K562 (cell line): ENCODE results near the gene THADA. TPM values are rescaled to one million over a fixed set of nuclear protein-coding genes. Genes with fewer than 3 reads are reported as not detected.

Experiments
- ATAC-seq: fragments of 200-7000 bp; cut with Tn5 transposase; 3 replicates; pipeline ENCODE4 v1.9.1; 2020; ENCODE audit warnings: moderate library complexity
- BruUV-seq: library from RNA; stranded (reverse); fragments of 400-500 nt; replicated peaks from 2 replicates; lab custom pipeline; 2021; lab: Mats Ljungman, UMichigan
- CTCF ChIA-PET: fragments of 300-600 bp; formaldehyde crosslinking; extraction: SDS; loops from one replicate; lab custom pipeline; 2021; ENCODE audit warnings: low intra/inter-chr PET ratio; lab: Yijun Ruan, JAX
- POLR2A ChIA-PET: fragments of 300-600, 350-650 bp; sonication (Branson Sonifier 250); formaldehyde crosslinking; extraction: SDS; loops from one replicate; lab custom pipeline; 2021; ENCODE audit warnings: antibody characterized with exemption, inconsistent platforms; lab: Yijun Ruan, JAX
- DNase-seq, 4 experiments: peaks; one replicate each; pipeline versions ENCODE4 v3.0.0 to v3.0.0-alpha.2; 2011 to 2018; ENCODE audit warnings: low spot score in 3 of 4, mixed read lengths in 3 of 4; ENCODE audit errors: extremely low read depth in 1 of 4
- FAIRE-seq: peaks from 2 replicates; lab custom pipeline; 2011; peaks lifted over from hg19 to GRCh38; lab: Jason Lieb, UNC
- H2AFZ ChIP-seq: 2 replicates; pipeline ENCODE4 v1.6.0; 2011; ENCODE audit warnings: low read depth, low read length, control low read depth, inconsistent platforms
- H3K27ac ChIP-seq: fragments of 200-600 bp; 3 replicates; pipeline ENCODE4 v1.8.0; 2011; ENCODE audit warnings: low read depth, mild to moderate bottlenecking, control low read depth, inconsistent platforms, low read length, moderate library complexity, mixed read lengths; ENCODE audit errors: extremely low read depth
- H3K27me3 ChIP-seq, 2 experiments: fragments of 300-600 bp in 1 of 2; 2 replicates in 1 of 2; 3 replicates in 1 of 2; pipeline versions ENCODE4 v1.6.0 to v1.8.0; 2011; ENCODE audit warnings: inconsistent platforms in 2 of 2, low read length in 2 of 2, mild to moderate bottlenecking in 1 of 2, mixed read lengths in 1 of 2, moderate library complexity in 1 of 2; ENCODE audit not compliant: control insufficient read depth in 2 of 2, insufficient read depth in 2 of 2
- H3K36me3 ChIP-seq: fragments of 300-600 bp; 3 replicates; pipeline ENCODE4 v1.8.0; 2011; ENCODE audit warnings: mild to moderate bottlenecking, low read length, inconsistent platforms; ENCODE audit not compliant: control insufficient read depth, insufficient read depth
- H3K4me1 ChIP-seq, 2 experiments: fragments of 200-600 bp in 1 of 2; replicated peaks in 1 of 2; 2 replicates in 1 of 2; 3 replicates in 1 of 2; pipeline versions ENCODE4 v1.5.1 to v1.8.0; 2011; ENCODE audit warnings: inconsistent platforms in 2 of 2, low read length in 2 of 2, mild to moderate bottlenecking in 1 of 2, mixed read lengths in 1 of 2, moderate library complexity in 1 of 2; ENCODE audit not compliant: control insufficient read depth in 2 of 2, insufficient read depth in 2 of 2
- H3K4me2 ChIP-seq: 2 replicates; pipeline ENCODE4 v1.6.1; 2011; ENCODE audit warnings: low read length, control low read depth, inconsistent platforms, mixed read lengths; ENCODE audit not compliant: insufficient read depth
- H3K4me3 ChIP-seq: fragments of 200-600 bp; sonication (generic), shearing (Covaris generic); 2 replicates; pipeline ENCODE4 v1.5.1; 2016; ENCODE audit warnings: control low read depth, inconsistent platforms
- H3K79me2 ChIP-seq: fragments of 200-600 bp; 3 replicates; pipeline ENCODE4 v1.8.0; 2011; ENCODE audit warnings: low read length, inconsistent platforms; ENCODE audit not compliant: control insufficient read depth, insufficient read depth
- H3K9ac ChIP-seq, 2 experiments: 2 replicates each; pipeline versions ENCODE4 v1.6.0 to v1.6.1; 2011; ENCODE audit warnings: low read depth in 2 of 2, low read length in 2 of 2, control low read depth in 1 of 2, inconsistent platforms in 1 of 2, mild to moderate bottlenecking in 1 of 2, mixed read lengths in 1 of 2; ENCODE audit not compliant: insufficient read depth in 1 of 2
- H3K9me1 ChIP-seq: one replicate; pipeline ENCODE4 v1.6.0; 2011; ENCODE audit warnings: inconsistent platforms, mild to moderate bottlenecking, low read length, moderate library complexity; ENCODE audit not compliant: control insufficient read depth, insufficient read depth
- H3K9me3 ChIP-seq: replicated peaks from 2 replicates; pipeline ENCODE4 v1.5.1; 2011; ENCODE audit warnings: low read depth, low read length, inconsistent platforms; ENCODE audit not compliant: control insufficient read depth, insufficient read depth
- H4K20me1 ChIP-seq: replicated peaks from 2 replicates; pipeline ENCODE4 v1.6.1; 2011; ENCODE audit warnings: low read length, inconsistent platforms, mixed read lengths; ENCODE audit not compliant: control insufficient read depth, insufficient read depth
- FOXJ2 ChIP-seq: fragments of 200-800 bp; sonication (Bioruptor generic); IDR thresholded peaks from 2 replicates; pipeline ENCODE4 v1.6.1; 2016; ENCODE audit warnings: missing genetic modification characterization, missing compliant biosample characterization
- MEIS2 ChIP-seq: fragments of 450-650 bp; IDR thresholded peaks from 2 replicates; pipeline ENCODE4 v1.6.1; 2014; ENCODE audit warnings: mild to moderate bottlenecking; ENCODE audit not compliant: partially characterized antibody
- REST ChIP-seq, 2 experiments: fragments of 450-650 bp; formaldehyde crosslinking in 1 of 2; IDR thresholded peaks; 2 replicates each; pipeline versions ENCODE4 v1.4.0 to v1.6.1; 2014 to 2020; ENCODE audit warnings: mild to moderate bottlenecking in 2 of 2, borderline replicate concordance in 1 of 2, low read depth in 1 of 2
- ZNF764 ChIP-seq: fragments of 250-450 bp; sonication (Bioruptor Pico); IDR thresholded peaks from 2 replicates; pipeline ENCODE4 v1.4.0; 2020; ENCODE audit warnings: low read depth, mild to moderate bottlenecking, moderate library complexity
- WGBS: fragments of 100-300 bp; shearing (Covaris generic); methylation state at CpG from one replicate; pipeline ENCODE4 v1.1.6; 2016; ENCODE audit warnings: low coverage, mixed read lengths; ENCODE audit not compliant: insufficient coverage; ENCODE audit errors: missing lambda C conversion rate; 5-methylcytosine and 5-hydroxymethylcytosine counted together
- in situ Hi-C: fragments of 300-500 bp; cut with MboI; formaldehyde crosslinking; loops from 4 replicates; pipeline ENCODE4 v1.15.0; 2018; ENCODE audit warnings: inconsistent platforms, mixed read lengths
- intact Hi-C: fragments of 100-400 bp; cut with micrococcal nuclease; formaldehyde crosslinking; loops from 2 replicates; pipeline ENCODE4 v1.14.2; 2022
- polyA plus RNA-seq, 8 experiments: library from polyadenylated mRNA; depleted of rRNA in 4 of 8; stranded (reverse) in 5 of 8; unstranded in 3 of 8; fragments of >200 nt; fragmentation: Nextera tagmentation in 2 of 8; fragmentation: Illumina TruSeq in 1 of 8; extraction: Ambion mirVana in 2 of 8; extraction: Trizol in 1 of 8; gene quantifications; 2 replicates each; pipeline versions ENCODE4 v1.2.1 to v1.2.3, GENCODE V29; 2011 to 2014; ENCODE audit warnings: inconsistent platforms in 1 of 8, missing spikeins in 1 of 8
- total RNA-seq, 7 experiments: library from RNA; depleted of rRNA in 6 of 7; stranded (reverse); fragments of >200 nt in 6 of 7; fragmentation: Illumina TruSeq in 2 of 7; extraction: Trizol in 2 of 7; gene quantifications; 2 replicates each; pipeline versions ENCODE4 v1.2.1 to v1.2.3, GENCODE V29; 2011 to 2021; ENCODE audit warnings: low replicate concordance in 1 of 7

The THADA gene
- total and polyA plus RNA-seq, 9 of the 15 experiments (the other 6 are each of a cell fraction or from before 2014, with no cell fraction given), result 17.8 to 34.7 (median 31.9) TPM

- Histone ChIP-seq H3K79me2 (no peaks in the 10 kb centered on the region), H3K27ac (no peak overlapping the region), H3K9me3 (no peaks in the 10 kb centered on the region), H3K9me1 (no peaks in the 10 kb centered on the region), H3K4me3 (no peak overlapping the region), H3K4me2 (no peak overlapping the region)
- CTCF ChIA-PET, result no interaction called here
- no TSS peak for BruUV-seq
- TF ChIP-seq ZNF764 (CRISPR knock-in tag), result no peak
- TF ChIP-seq REST (IDR thresholded peaks at IDR 0.05; ENCODE audit: borderline replicate concordance), result no peak
- no peak for TF ChIP-seq REST (CRISPR knock-in tag; IDR thresholded peaks at IDR 0.05; ENCODE audit: low read depth)
- no peak for TF ChIP-seq FOXJ2 (tag)
- no peak for TF ChIP-seq MEIS2
- TF ChIP-seq, all 486 proteins: peak for 0
- no peak for DNase-seq
- H4K20me1 ChIP-seq, result 0 out of 2 replicates have a peak, but pooled peaks cover 3% of the 10 kb centered on the region
- FAIRE-seq, result no peak
- in situ Hi-C loops (no loop called here), intact Hi-C loops (loop anchor here (5.0 kb wide), 1 partner anchor 206 kb away; no protein-coding TSS in a partner anchor)
- 48% methylated on average over 6 of the region's 6 CpGs for WGBS
- H3K4me1 ChIP-seq, result no peaks in the 10 kb centered on the region
- POLR2A ChIA-PET, result interaction anchor here (1.0 kb wide), 1 partner anchor 9 kb away, joined by 6 read pairs; no protein-coding TSS in a partner anchor
- H3K36me3 ChIP-seq, result no peaks in the 10 kb centered on the region; the same call in 2 of the 3 replicates
- no peaks in the 10 kb centered on the region for H3K27me3 ChIP-seq
- H2AFZ ChIP-seq, result no peak overlapping the region
- no peak overlapping the region for H3K9ac ChIP-seq
- ATAC-seq, result no peak
These were observed 319.4 kb downstream of the THADA start for GRCh38 chr2:43276266-43276941.
